SJCRH30 (cell line): ENCODE data around the gene PPP3CA. TPM values are rescaled to one million over a fixed set of nuclear protein-coding genes. Genes with fewer than 3 reads are reported as not detected.
"Not testable (repeated sequence)": the region's sequence is repeated elsewhere in the genome, so short reads cannot be mapped to it uniquely, and the experiment has no call there.

Experiments
- DNase-seq, 2 experiments: peaks; one replicate each; pipeline ENCODE4 v3.0.0-alpha.2; 2015 to 2020
- H3K27ac ChIP-seq: fragments of 250-450 bp; sonication (Bioruptor Pico); 2 replicates; pipeline ENCODE4 v1.5.1; 2020; ENCODE audit warnings: mild to moderate bottlenecking, moderate library complexity
- H3K27me3 ChIP-seq: fragments of 250-450 bp; sonication (Bioruptor Pico); 2 replicates; pipeline ENCODE4 v1.5.1; 2020; ENCODE audit warnings: mild to moderate bottlenecking, moderate library complexity
- H3K36me3 ChIP-seq: fragments of 250-450 bp; sonication (Bioruptor Pico); 2 replicates; pipeline ENCODE4 v1.5.1; 2020; ENCODE audit warnings: mild to moderate bottlenecking, moderate library complexity
- H3K4me1 ChIP-seq: fragments of 250-450 bp; sonication (Bioruptor Pico); 2 replicates; pipeline ENCODE4 v1.5.1; 2020; ENCODE audit warnings: mild to moderate bottlenecking, moderate library complexity
- H3K4me3 ChIP-seq: fragments of 250-450 bp; sonication (Bioruptor Pico); 2 replicates; pipeline ENCODE4 v1.5.1; 2020; ENCODE audit warnings: mild to moderate bottlenecking, moderate library complexity
- H3K9me3 ChIP-seq: fragments of 250-450 bp; sonication (Bioruptor Pico); replicated peaks from 2 replicates; pipeline ENCODE4 v1.5.1; 2020; ENCODE audit warnings: mild to moderate bottlenecking, moderate library complexity
- total RNA-seq: library from RNA; depleted of rRNA; stranded (reverse); fragments of >200 nt; shearing (Covaris generic); gene quantifications from 2 replicates; pipeline ENCODE4 v1.2.3, GENCODE V29; 2014

PPP3CA gene
- total RNA-seq, 1 experiment from 2014 or later: 38.4 TPM

GRCh38 chr4:101140228-101140627, 207.1 kb downstream of the PPP3CA start:
- H3K9me3 ChIP-seq: no peaks in the 10 kb centered on the region
- H3K4me1 ChIP-seq: peaks cover 3% of the 10 kb centered on the region; the same call in 1 of the 2 replicates
- H3K27me3 ChIP-seq: no peaks in the 10 kb centered on the region
- H3K27ac ChIP-seq: no peak overlapping the region
- peak in 1 of 2 experiments; percentile 34 for DNase-seq
- H3K36me3 ChIP-seq: no peaks in the 10 kb centered on the region
- no peak overlapping the region for H3K4me3 ChIP-seq

GRCh38 chr4:101136373-101137370, 210.7 kb downstream of the PPP3CA start:
- Histone ChIP-seq H3K36me3 (no peaks in the 10 kb centered on the region), H3K4me1 (peaks cover 3% of the 10 kb centered on the region; the same call in 1 of the 2 replicates), H3K27ac (no peak overlapping the region), H3K9me3 (0 out of 2 replicates have a peak, but pooled peaks cover 4% of the 10 kb centered on the region), H3K27me3 (no peaks in the 10 kb centered on the region), H3K4me3 (no peak overlapping the region)
- DNase-seq: no peak

- H3K36me3 ChIP-seq: no peaks in the 10 kb centered on the region
- DNase-seq: no peak
Observed at GRCh38 chr4:101135371-101136010, 211.8 kb downstream of the PPP3CA start.

GRCh38 chr4:101131058-101131457, 216.3 kb downstream of the PPP3CA start:
- peaks cover 19% of the 10 kb centered on the region for H3K4me1 ChIP-seq
- H3K27me3 ChIP-seq: not testable (repeated sequence)

More at GRCh38 chr4:101135371-101136010, 211.8 kb downstream of the PPP3CA start:
- H3K27me3 ChIP-seq: no peaks in the 10 kb centered on the region
- H3K9me3 ChIP-seq: 0 out of 2 replicates have a peak, but pooled peaks cover 7% of the 10 kb centered on the region
- no peak overlapping the region for H3K4me3 ChIP-seq
- H3K27ac ChIP-seq: no peak overlapping the region
- peaks cover 3% of the 10 kb centered on the region; the same call in 1 of the 2 replicates for H3K4me1 ChIP-seq

GRCh38 chr4:101128898-101129297, 218.4 kb downstream of the PPP3CA start:
- not testable (repeated sequence) for H3K27ac ChIP-seq, DNase-seq, H3K36me3 ChIP-seq, H3K27me3 ChIP-seq, H3K9me3 ChIP-seq, H3K4me3 ChIP-seq
- peaks cover 23% of the 10 kb centered on the region for H3K4me1 ChIP-seq

More at GRCh38 chr4:101131058-101131457, 216.3 kb downstream of the PPP3CA start:
- DNase-seq, H3K9me3 ChIP-seq, H3K36me3 ChIP-seq, H3K27ac ChIP-seq, H3K4me3 ChIP-seq: not testable (repeated sequence)

- Histone ChIP-seq H3K4me3 (no peak overlapping the region), H3K4me1 (peaks cover 25% of the 10 kb centered on the region), H3K9me3 (0 out of 2 replicates have a peak, but pooled peaks cover 3% of the 10 kb centered on the region), H3K27me3 (no peaks in the 10 kb centered on the region), H3K27ac (no peak overlapping the region), H3K36me3 (no peaks in the 10 kb centered on the region)
- no peak for DNase-seq
Observed at GRCh38 chr4:101128473-101128872, 218.9 kb downstream of the PPP3CA start.

- H3K4me3 ChIP-seq: no peak overlapping the region
- H3K27me3 ChIP-seq: no peaks in the 10 kb centered on the region
- DNase-seq: peak; percentile 49 to 68
- H3K4me1 ChIP-seq: peaks cover 25% of the 10 kb centered on the region
- peak overlapping the region; percentile 61 for H3K27ac ChIP-seq
- H3K9me3 ChIP-seq: 0 out of 2 replicates have a peak, but pooled peaks cover 3% of the 10 kb centered on the region
- H3K36me3 ChIP-seq: no peaks in the 10 kb centered on the region
Observed at GRCh38 chr4:101127176-101127790, 220.0 kb downstream of the PPP3CA start.

GRCh38 chr4:101126059-101126458, 221.3 kb downstream of the PPP3CA start:
- Histone ChIP-seq H3K4me1 (peaks cover 25% of the 10 kb centered on the region), H3K36me3 (no peaks in the 10 kb centered on the region), H3K27me3 (no peaks in the 10 kb centered on the region), H3K4me3 (no peak overlapping the region), H3K27ac (peak overlapping the region; percentile 61), H3K9me3 (0 out of 2 replicates have a peak, but pooled peaks cover 3% of the 10 kb centered on the region)
- no peak for DNase-seq

GRCh38 chr4:101125045-101125942, 222.0 kb downstream of the PPP3CA start:
- H3K36me3 ChIP-seq: no peaks in the 10 kb centered on the region
- peaks cover 25% of the 10 kb centered on the region for H3K4me1 ChIP-seq
- peak overlapping the region; percentile 61; the same call in 1 of the 2 replicates for H3K27ac ChIP-seq
- H3K27me3 ChIP-seq: no peaks in the 10 kb centered on the region
- H3K4me3 ChIP-seq: no peak overlapping the region
- DNase-seq: no peak
- H3K9me3 ChIP-seq: no peaks in the 10 kb centered on the region

GRCh38 chr4:101123231-101123630, 224.1 kb downstream of the PPP3CA start:
- no peak for DNase-seq
- Histone ChIP-seq H3K4me3 (no peak overlapping the region), H3K4me1 (peaks cover 25% of the 10 kb centered on the region), H3K27ac (no peak overlapping the region), H3K27me3 (no peaks in the 10 kb centered on the region), H3K36me3 (no peaks in the 10 kb centered on the region), H3K9me3 (no peaks in the 10 kb centered on the region)

GRCh38 chr4:101122019-101122418, 225.3 kb downstream of the PPP3CA start:
- H3K4me1 ChIP-seq: peaks cover 16% of the 10 kb centered on the region
- DNase-seq: no peak
- no peaks in the 10 kb centered on the region for H3K9me3 ChIP-seq
- no peaks in the 10 kb centered on the region for H3K27me3 ChIP-seq
- H3K36me3 ChIP-seq: no peaks in the 10 kb centered on the region
- no peak overlapping the region for H3K4me3 ChIP-seq
- no peak overlapping the region for H3K27ac ChIP-seq

- H3K4me1 ChIP-seq: peaks cover 19% of the 10 kb centered on the region
- no peak overlapping the region for H3K4me3 ChIP-seq
- no peaks in the 10 kb centered on the region for H3K27me3 ChIP-seq
- no peak for DNase-seq
- no peaks in the 10 kb centered on the region for H3K9me3 ChIP-seq
- H3K27ac ChIP-seq: no peak overlapping the region
- H3K36me3 ChIP-seq: no peaks in the 10 kb centered on the region
Observed at GRCh38 chr4:101119141-101119540, 228.2 kb downstream of the PPP3CA start.

- no peak for DNase-seq
- Histone ChIP-seq H3K27ac (no peak overlapping the region), H3K4me1 (peaks cover 20% of the 10 kb centered on the region), H3K36me3 (no peaks in the 10 kb centered on the region), H3K27me3 (no peaks in the 10 kb centered on the region), H3K4me3 (no peak overlapping the region), H3K9me3 (no peaks in the 10 kb centered on the region)
Observed at GRCh38 chr4:101118617-101119016, 228.7 kb downstream of the PPP3CA start.

GRCh38 chr4:101115887-101116286, 231.4 kb downstream of the PPP3CA start:
- H3K4me3 ChIP-seq: no peak overlapping the region
- no peak overlapping the region for H3K27ac ChIP-seq
- no peaks in the 10 kb centered on the region for H3K9me3 ChIP-seq
- H3K4me1 ChIP-seq: peaks cover 20% of the 10 kb centered on the region
- no peaks in the 10 kb centered on the region for H3K36me3 ChIP-seq
- H3K27me3 ChIP-seq: no peaks in the 10 kb centered on the region
- DNase-seq: no peak
